HG03103 (cell line): ENCODE measurements around the gene POM121L2.
"Not testable (repeated sequence)": the region's sequence is repeated elsewhere in the genome, so short reads cannot be mapped to it uniquely, and the experiment has no call there.

Experiments
- ATAC-seq: cut with Tn5 transposase; IDR thresholded peaks from one replicate; pipeline ENCODE4 v1.9.1; 2021; ENCODE audit warnings: low read depth; ENCODE audit not compliant: unreplicated experiment

POM121L2 gene

DNA sequence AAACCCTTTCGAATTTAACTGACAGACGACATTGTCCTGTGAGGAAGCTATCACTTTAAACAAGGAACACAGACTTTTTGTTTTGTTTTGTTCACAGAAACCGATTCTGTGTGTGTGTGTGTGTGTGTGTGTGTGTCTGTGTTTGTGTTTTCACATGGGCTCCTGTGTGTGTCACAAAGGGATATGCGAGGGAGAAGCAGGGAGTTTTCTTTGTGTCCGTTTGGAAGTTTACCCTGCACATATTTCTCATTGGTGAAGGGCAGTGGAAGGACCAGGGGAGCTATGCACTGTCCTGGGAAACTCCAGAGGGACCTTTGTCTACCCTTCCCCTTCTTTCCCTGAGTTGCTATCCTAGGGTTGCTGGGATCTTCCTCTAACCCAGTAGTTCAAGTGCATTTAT lies 17.7 kb downstream of the POM121L2 start:
- no peak for ATAC-seq

DNA sequence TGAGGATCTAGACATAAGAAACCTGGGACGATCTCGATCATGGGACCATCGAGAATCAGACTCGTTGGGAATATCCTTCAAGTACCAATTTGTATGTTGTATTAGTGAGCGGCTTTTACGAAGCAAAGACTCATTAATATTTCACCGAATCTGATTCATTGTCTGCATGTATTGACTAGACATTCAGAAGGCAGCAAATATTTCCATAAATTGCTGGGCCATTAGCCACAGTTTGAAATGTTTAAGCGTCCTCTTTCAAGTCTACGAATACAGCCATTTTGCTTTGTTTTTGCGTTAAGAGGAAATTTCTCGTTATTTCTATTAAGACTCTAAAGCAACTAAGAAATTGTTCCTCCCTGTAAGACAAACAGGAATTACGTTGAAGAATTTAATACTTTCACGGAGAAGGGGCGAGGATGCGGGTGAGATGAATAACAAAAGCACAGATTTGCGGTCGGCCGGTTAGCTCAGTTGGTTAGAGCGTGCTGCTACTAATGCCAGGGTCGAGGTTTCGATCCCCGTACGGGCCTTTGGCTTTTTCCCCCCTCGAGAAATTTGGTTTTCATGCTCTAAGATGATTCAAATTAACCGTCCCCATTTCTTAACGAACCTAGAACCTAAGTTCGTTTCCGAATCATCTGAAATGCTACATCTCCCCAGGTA lies 18.5 kb downstream of the POM121L2 start:
- no peak for ATAC-seq

DNA sequence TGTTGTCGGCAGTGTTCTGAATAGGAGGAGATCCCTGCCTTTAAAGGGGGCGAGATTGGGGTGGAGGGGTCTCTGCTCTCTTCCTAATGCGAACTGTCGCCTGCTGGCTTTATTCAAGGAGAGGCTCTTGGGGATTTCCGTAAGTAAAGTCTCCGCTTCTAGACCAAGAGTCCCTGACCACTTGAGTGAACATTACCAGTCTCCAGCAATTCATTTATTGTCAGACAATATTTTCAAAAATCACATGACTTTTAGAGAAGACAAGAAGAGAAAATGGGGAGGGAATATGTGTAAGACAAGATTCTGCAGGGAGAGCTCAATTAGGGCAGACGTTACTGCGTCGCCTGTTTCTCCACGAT lies 21.2 kb downstream of the POM121L2 start:
- no peak for ATAC-seq

DNA sequence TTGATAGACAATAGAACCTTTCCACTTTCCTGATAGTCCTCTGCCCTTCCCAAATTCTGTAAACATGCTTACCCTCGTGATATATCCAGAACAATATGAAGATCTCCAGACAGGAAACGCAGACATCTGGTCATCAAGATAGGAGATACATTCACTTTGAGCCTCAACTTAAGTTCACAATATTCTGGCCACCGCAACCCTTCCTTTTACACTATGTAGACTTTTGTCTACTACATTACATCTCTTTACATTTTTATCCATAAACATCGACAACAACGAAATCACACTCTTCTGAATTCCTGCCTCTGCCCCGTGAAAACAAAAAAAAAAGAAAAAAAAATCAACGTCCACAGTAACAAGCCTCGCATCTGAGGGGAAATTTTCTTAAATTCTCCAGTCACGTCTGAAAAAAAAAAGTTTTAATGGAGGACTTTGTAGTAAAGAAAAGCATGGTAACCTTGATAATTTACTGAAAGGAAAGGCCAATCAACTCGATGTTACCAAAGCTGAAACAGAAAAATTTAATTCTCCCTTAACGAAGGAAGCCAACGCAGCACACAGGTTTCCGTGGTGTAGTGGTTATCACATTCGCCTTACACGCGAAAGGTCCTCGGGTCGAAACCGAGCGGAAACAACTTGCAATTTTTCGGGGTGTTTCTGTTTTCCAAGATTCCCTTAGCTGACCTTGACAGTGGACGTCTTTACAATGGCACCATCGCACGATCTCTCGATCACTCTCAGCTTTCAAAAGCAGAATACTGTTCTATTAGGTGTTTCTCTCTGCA lies 21.8 kb downstream of the POM121L2 start:
- ATAC-seq, result no peak

DNA sequence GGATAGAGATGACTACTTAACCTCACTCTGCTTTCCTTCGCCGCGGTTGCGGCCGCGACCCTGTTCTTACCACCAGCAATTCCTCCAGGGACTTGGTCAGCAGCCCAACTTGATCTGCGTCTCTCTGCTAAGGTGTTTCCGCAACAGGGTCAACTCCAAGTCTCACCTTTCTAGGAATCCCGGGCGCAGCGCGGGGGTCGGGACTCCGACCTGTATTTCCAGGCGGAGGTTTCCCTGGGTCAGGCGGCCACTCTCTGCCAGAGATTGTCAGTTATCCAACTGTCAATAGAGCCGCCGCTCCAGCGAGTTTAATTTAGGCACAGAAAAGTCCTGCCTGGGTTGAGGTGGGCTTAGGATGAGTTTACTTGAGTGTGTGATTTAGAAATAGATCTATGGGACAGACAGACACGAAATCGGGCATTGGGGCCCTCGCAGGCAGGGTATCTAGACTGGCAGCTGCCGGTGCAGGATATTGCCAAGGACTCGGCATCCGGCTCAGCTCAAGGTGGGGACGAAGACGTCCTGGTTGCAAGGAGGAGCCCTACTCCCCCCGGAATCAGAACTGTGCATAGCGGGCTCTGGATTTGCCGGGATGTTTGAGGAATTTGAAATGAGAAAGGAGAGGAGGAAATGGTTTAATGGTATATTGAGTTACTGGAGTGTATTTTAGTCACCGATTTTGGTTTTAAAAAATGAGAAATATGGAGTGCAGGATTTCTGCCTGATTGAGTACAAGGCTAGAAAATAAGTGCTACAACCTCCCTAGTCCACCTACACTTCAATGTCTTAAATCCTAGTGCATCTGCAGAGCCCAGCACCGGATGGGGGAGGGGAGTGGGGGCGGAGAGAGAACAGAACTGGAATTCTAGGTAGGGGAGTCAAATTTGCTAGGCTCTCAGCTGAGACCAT lies 23.7 kb downstream of the POM121L2 start:
- no peak for ATAC-seq

DNA sequence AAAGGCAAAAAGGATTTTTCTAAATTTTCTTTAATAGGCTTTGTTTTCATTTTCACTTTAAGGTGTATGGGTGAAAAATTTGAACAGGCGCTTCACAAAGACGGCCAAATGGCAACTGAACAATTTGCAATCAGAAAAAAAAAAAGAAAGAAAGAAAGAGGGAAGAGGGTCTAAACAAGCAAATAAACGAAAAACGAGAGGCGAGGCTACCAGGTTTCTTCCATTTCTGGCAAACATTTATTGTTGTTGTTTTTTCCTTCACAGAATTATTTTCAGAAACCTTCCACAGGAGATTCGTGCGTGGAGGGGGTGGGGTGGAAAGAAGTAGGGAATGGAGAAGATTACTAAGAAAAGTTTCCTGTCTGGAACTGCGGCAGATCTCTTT lies 24.3 kb downstream of the POM121L2 start:
- ATAC-seq, result no peak

DNA sequence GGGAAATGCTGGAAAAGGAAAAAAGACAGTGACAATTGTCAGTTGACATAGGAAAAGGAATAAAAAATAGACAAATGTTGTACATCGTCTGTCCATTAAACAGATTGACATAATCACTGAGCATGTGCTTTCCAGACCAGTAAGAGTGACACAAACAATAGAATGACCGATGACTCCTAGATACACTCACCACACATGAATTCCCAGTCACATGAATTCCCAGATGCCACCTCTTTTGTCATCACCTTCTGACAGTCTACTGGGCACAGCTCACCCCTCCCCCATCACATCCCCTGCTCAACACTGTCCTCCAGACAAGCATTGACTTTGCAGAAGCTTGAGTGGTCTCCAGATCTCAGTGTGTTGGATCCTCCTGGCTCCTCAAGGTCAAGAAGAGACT lies 25.9 kb downstream of the POM121L2 start:
- ATAC-seq, result no peak

DNA sequence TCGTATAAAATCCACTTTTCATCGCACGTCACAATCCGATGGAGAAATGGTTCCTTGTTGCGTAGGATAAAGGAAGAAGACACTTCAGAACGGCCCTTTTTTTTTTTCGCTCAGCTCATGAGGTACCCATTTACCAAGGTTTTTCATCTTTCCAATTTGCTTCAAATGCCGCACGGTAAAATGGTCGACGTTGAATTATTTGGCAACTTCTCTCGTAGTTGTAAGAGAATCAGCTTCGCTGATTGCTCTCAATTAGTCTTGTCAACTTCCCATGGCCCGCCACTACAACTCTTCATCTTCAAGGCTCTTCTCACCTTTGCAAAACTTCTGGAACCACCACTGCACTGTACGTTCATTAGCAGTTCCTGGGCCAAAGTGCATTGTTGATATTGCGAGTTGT lies 28.8 kb downstream of the POM121L2 start:
- ATAC-seq, result no peak

DNA sequence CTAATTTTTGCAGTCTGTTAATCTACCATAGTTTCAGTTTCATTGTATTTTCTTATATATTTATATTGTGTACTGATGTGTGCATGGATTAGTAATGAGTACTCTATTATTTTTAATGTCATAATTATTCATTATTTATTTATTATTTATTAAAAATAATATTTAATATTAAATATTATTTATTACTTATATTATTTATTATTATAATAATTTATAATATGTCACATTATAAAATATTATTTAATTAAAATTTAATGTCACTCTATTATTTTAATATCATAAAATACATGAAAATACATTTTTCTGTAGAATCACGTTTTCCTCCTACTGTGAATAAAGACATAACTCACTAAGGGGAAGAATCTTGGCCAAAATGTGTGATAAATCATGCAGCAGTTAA lies 30.5 kb downstream of the POM121L2 start:
- no peak for ATAC-seq

DNA sequence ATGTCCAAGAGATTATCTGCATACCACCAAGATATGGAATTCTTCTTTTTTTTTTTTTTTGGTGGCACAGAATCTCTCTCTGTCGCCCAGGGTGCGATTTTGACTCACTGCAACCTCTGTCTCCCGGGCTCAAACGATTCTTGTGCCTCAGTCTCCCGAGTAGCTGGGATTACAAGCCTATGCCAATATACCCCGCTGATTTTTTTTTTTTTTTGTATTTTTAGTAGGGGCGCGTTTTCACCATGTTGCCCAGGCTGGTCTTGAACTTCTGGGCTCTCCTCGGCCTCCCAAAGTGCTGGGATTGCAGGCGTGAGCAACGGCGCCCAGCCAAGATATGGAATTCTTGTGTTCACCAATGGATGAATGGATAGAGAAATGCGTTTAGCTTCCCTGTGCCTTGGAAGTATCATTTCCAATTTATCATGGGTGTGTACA lies 31.0 kb downstream of the POM121L2 start:
- ATAC-seq, result no peak

DNA sequence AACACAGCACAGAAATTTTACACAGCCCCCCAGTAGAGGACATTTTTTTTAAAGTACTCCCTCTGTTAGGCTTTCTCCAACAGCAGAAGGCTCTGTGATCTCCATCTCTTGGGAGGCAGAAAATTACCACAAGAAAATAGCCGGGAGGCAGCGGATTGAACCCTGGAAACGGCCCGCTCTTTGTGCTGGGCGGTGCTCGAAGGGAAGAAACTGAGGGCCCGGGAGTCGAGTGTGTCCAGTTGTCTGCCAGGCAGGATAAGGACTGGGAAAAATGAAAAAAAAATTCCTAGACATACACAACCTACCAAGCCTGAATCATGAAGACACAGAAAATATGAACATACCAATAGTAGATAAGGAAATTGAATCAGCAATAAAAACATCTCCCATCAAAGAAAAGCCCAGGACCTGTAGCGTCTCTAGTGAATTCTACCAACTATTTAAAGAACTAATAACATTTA lies 31.5 kb downstream of the POM121L2 start:
- no peak for ATAC-seq

DNA sequence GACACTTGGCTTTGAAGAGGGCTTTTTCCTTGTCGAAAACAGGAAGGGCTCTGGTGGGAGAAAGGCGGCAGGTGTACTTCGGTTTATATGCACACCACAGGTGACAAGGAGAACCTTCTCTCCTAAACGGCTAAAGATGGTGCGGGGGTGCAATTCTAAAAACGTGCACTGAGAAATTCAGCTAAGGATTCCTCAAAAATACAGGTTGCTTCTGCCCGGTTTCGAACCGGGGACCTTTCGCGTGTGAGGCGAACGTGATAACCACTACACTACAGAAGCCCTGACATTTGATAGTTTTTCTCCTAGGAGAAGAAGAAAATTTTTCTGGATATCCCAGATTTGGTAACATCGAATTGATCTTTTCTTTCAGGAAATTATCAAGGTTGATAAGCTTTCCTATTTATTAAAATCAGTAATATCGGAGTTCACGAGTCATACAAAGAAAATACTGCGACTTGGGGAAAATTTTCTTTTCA lies 32.0 kb downstream of the POM121L2 start:
- no peak for ATAC-seq

DNA sequence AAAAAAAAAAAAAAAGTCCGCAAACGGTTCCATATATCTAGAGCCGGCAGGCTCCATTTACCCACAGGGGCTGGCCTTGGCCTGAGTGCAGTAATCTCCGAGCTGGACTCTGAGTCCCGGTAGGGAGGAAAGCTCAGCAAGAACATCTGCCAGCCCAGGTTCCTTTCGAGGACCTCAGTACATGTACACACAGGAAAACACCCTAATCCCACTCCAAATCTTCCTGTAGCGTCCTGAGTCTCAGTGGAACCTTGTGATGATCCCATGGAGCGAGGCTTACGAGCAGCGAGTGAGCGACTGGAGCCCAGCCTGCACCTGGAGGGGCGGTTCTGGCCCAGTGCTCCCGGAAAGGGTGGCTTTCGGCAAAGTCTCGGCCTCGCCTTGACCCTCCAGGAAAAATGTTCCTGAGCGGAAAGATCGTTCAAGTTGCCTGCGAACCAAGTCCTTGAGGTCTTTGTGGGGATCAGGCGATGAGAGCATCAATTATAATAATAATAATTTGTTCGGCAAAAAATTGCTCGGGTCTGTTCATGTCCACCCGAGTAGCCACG lies 32.5 kb downstream of the POM121L2 start:
- no peak for ATAC-seq

DNA sequence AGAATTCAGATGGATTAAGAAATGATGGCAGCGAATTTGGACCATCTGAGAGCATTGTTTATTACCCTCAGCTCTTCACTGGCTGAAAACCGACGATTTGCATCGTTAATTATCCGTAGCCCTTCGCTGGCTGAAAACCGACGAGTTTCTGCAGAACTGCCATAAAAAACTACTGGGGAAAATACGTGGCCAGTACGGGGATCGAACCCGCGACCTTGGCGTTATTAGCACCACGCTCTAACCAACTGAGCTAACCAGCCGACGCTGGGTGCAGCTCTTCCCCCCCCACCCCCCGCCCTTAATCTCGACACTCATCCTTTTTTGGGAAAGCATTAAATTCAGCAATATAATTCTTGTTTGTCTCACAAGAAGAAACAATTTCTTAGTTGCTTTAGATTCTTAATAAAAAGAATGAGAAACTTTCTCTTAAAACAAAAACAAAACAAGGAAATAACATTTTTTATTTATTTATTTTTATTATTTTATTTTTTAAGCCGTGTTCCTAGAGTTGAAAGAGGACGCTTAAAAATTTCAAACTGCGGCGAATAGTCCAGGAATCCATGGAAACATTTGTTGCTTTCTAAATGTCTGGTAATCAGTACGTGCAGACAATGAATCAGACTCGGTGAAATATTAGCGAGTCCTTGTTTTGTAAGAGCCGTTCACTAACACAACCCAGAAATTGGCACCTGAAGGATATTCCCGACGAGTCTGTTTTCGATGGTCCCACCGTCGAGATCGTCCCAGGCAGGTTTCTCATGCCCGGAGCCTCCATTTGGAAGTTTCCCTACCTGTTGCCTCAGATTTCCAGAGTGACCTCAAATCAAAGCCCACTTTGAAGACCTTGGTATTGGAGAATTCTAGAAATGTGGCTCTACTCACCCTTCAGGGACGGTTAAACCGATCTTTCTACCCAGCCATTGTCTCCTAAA lies 36.8 kb downstream of the POM121L2 start:
- no peak for ATAC-seq

DNA sequence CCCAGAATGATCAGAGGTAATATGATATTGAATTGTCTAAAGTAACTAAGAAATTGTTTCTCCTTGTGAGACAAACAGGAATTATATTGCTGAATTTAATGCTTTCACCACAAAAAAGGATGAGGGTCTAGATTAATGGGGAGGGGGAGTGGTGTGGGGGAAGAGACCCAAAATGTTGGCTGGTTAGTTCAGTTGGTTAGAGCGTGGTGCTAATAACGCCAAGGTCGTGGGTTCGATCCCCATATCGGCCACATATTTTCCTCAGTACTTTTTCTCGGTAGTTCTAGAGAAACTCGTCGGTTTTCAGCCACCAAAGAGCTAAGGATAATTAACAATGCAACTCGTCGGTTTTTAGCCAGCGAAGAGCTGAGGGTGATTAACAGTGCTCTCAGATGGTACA lies 38.3 kb downstream of the POM121L2 start:
- no peak for ATAC-seq

DNA sequence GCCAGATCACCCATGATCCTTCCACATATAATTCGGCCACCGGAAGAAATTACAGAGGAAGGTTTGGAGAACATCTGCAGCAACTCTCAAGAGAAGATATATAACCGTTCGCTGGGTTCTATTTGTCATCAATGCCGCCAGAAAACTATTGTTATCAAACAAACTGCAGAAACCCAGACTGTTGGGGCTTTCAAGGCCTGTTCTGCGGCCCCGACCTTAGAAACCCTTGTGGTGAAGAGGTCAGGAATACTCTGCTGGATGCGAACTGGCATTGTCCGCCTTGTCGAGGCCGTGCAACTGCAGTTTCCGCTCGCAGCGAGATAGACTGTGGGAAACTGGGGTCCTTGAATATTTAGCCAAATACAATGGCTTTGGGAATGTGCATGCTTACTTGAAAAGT lies 43.3 kb downstream of the POM121L2 start:
- ATAC-seq, result no peak

DNA sequence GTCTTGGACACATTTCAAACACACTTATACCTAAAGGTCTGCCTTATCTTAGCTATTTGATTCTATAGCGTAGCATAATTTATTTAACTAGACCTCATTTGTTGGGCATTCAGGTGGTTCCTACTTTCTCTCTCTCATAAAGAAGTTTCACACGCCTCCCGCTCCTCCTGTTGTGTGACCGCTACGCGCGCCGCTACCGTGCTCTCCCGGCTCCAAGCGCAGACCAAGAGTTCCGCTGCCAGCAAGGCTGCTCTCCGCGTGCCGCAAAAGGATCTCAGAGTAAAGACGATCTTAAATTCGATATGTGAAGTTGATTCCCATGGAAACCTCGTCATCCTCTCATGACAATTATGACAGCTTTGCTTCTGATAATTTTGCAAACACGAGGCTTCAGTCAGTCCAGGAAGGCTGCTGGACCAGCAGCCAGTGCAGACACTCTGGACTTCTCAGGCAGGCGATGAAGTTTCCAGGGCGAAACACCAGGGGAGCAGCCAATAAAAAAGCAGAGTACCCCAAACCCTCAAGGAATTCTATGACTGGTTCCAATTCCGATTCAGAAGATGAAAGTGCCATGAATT lies 44.1 kb downstream of the POM121L2 start:
- no peak for ATAC-seq

DNA sequence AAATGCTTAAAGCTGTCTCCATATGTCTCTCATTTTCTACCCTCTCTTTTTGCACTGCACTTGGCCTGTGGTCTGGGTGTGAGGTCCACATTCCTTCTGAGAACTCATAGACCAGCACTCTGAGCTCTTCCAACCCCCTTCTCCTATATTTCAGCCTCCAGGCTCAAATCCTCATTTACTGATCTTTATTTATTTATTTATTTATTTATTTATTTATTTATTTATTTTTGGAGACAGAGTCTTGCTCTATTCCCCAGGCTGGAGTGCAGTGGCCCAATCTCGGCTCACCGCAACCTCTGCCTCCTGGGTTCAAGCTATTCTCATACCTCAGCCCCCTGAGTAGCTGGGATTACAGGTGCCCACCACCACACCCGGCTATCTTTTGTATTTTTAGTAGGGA lies 45.1 kb downstream of the POM121L2 start:
- ATAC-seq, result not testable (repeated sequence)

DNA sequence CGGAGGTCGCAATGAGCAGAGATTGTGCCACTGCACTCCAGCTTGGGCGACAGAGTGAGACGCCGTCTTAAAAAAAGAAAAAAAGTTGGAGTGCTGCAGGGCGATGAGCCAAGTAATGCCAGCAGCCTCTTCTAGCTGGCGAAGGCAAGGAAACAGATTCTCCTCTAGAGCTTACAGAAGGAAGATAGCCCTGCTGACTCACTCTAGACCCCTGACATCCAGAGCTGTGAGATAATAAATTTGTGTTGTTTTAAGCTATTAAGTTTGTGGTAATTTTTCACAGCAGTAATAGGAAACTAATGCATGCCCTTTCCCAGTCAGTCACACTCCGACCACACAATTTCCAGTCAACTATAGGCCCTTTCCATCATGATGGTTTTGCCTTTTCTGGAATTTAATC lies 48.2 kb downstream of the POM121L2 start:
- ATAC-seq, result no peak
